Gastroesophageal sphincter (tissue), 4 donors: ENCODE data around the gene GPATCH3. TPM values are rescaled to one million over a fixed set of nuclear protein-coding genes. Genes with fewer than 3 reads are reported as not detected.
"Not testable (repeated sequence)": the region's sequence is repeated elsewhere in the genome, so short reads cannot be mapped to it uniquely, and the experiment has no call there.

ENCODE experiments used
- ATAC-seq: fragments of 150-250 bp; one replicate; pipeline ENCODE4 v1.9.1; 2016; ENCODE audit warnings: mild to moderate bottlenecking, moderate library complexity
- H3K27ac ChIP-seq, 4 donors: fragments of 200-600 bp; sonication (generic) in 3 of 4; 1 replicate in 3 of 4; 2 replicates in 1 of 4; pipeline ENCODE4 v1.5.1; 2016 to 2019
- H3K27me3 ChIP-seq: fragments of 200-600 bp; sonication (generic); one replicate; pipeline ENCODE4 v1.5.1; 2019
- H3K36me3 ChIP-seq, 2 donors: fragments of 200-600 bp; sonication (generic); one replicate each; pipeline ENCODE4 v1.5.1; 2019; ENCODE audit warnings: control low read depth in 1 of 2
- H3K4me1 ChIP-seq, 3 donors: fragments of 200-600 bp; sonication (generic); 1 replicate in 2 of 3; 2 replicates in 1 of 3; pipeline ENCODE4 v1.5.1; 2016 to 2019; ENCODE audit warnings: control low read depth in 2 of 3
- H3K4me3 ChIP-seq, 2 donors: fragments of 200-600 bp; sonication (generic); one replicate each; pipeline ENCODE4 v1.5.1; 2019; ENCODE audit warnings: mild to moderate bottlenecking in 1 of 2, moderate library complexity in 1 of 2
- H3K9me3 ChIP-seq, 3 donors: fragments of 200-600 bp; sonication (generic); one replicate each; pipeline ENCODE4 v1.5.1; 2017 to 2019; ENCODE audit warnings: control low read depth in 2 of 3
- EP300 ChIP-seq: sonication (generic); formaldehyde crosslinking; IDR thresholded peaks from one replicate; pipeline ENCODE4 v1.6.1; 2017; ENCODE audit warnings: antibody characterized with exemption, mild to moderate bottlenecking
- POLR2A ChIP-seq, 2 donors: fragments of 450-650 bp; IDR thresholded peaks; one replicate each; pipeline ENCODE4 v1.6.1; 2017; ENCODE audit warnings: antibody characterized with exemption in 2 of 2, mild to moderate bottlenecking in 2 of 2, moderate library complexity in 1 of 2
- POLR2AphosphoS5 ChIP-seq: sonication (generic); formaldehyde crosslinking; IDR thresholded peaks from one replicate; pipeline ENCODE4 v1.6.1; 2017; ENCODE audit warnings: antibody characterized with exemption
- WGBS, 2 donors: methylation state at CpG; one replicate each; pipeline ENCODE4 v1.1.5; 2018; ENCODE audit warnings: low coverage in 1 of 2; 5-methylcytosine and 5-hydroxymethylcytosine counted together
- total RNA-seq, 4 donors: library from RNA; depleted of rRNA; stranded (reverse); fragments of >200 nt; gene quantifications; one replicate each; pipeline ENCODE4 v1.1.0, GENCODE V29; 2016
- TF ChIP-seq, protein P1 (sequence below), 4 experiments: fragments of 200-600 bp in 2 of 4; fragments of 450-650 bp in 2 of 4; sonication (generic) in 1 of 4; IDR thresholded peaks; one replicate each; pipeline ENCODE4 v1.5.1; 2017 to 2019; ENCODE audit warnings: antibody characterized with exemption in 4 of 4, mild to moderate bottlenecking in 2 of 4, moderate library complexity in 2 of 4

GPATCH3 gene
- total RNA-seq, 4 donors from 2014 or later: 5.1 to 21.6 (median 14.4) TPM

DNA sequence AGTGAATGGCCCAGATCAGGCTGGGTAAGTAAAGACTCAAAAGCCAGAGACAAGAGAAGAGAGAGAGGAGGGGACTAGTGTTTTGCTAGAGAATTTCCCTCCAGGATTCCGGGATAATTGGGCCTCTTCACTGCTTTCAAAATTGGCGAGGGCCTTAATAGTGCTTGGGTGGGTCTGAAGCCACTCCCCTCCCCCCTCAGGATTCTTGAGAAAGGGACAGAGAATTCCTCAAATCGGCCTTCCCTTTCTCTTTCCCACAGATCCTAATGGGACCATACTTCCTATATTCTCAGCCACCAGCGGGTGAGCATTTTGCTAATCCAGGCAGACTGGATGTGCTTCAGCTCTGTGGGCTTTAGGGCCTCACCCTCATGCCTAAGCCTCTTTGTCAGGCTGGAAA, 25.4 kb downstream of the GPATCH3 start:
- Histone ChIP-seq H3K27me3 (no peaks in the 10 kb centered on the region), H3K4me3 (no peak overlapping the region), H3K4me1 (peaks cover 0 to 7% (median 0%) of the 10 kb centered on the region in 3 donors), H3K36me3 (peaks cover 0 to 58% of the 10 kb centered on the region in 2 donors), H3K27ac (no peak overlapping the region), H3K9me3 (no peaks in the 10 kb centered on the region)
- TF ChIP-seq, protein P1, sequence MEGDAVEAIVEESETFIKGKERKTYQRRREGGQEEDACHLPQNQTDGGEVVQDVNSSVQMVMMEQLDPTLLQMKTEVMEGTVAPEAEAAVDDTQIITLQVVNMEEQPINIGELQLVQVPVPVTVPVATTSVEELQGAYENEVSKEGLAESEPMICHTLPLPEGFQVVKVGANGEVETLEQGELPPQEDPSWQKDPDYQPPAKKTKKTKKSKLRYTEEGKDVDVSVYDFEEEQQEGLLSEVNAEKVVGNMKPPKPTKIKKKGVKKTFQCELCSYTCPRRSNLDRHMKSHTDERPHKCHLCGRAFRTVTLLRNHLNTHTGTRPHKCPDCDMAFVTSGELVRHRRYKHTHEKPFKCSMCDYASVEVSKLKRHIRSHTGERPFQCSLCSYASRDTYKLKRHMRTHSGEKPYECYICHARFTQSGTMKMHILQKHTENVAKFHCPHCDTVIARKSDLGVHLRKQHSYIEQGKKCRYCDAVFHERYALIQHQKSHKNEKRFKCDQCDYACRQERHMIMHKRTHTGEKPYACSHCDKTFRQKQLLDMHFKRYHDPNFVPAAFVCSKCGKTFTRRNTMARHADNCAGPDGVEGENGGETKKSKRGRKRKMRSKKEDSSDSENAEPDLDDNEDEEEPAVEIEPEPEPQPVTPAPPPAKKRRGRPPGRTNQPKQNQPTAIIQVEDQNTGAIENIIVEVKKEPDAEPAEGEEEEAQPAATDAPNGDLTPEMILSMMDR (IDR thresholded peaks at IDR 0.05): no peak
- TF ChIP-seq EP300 (no peak), POLR2A (IDR thresholded peaks at IDR 0.05) (no peak)
- WGBS, 2 donors: 65 to 86% methylated on average over 1 to 2 of the region's 4 CpGs
- ATAC-seq: no peak

DNA sequence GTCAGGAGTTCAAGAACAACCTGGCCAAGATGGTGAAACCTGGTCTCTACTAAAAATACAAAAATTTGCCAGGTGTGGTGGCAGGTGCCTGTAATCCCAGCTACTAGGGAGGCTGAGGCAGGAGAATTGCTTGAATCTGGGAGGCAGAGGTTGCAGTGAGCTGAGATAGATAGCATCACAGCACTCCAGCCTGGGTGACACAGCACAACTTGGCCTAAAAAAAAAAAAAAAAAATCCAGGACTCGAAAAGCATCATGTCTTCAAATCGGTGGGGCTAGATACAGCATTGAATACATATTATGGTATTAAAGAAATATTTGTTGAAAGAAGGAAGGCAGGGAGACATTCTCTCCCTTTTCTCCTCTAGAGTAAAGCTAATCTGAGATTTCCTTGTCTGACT, 27.2 kb downstream of the GPATCH3 start:
- WGBS, 2 donors: 46 to 58% methylated on average over 2 of the region's 2 CpGs
- ATAC-seq, H3K4me1 ChIP-seq, H3K27ac ChIP-seq, H3K9me3 ChIP-seq, H3K27me3 ChIP-seq, H3K4me3 ChIP-seq: not testable (repeated sequence)
- H3K36me3 ChIP-seq: peaks cover 0 to 40% of the 10 kb centered on the region in 2 donors

DNA sequence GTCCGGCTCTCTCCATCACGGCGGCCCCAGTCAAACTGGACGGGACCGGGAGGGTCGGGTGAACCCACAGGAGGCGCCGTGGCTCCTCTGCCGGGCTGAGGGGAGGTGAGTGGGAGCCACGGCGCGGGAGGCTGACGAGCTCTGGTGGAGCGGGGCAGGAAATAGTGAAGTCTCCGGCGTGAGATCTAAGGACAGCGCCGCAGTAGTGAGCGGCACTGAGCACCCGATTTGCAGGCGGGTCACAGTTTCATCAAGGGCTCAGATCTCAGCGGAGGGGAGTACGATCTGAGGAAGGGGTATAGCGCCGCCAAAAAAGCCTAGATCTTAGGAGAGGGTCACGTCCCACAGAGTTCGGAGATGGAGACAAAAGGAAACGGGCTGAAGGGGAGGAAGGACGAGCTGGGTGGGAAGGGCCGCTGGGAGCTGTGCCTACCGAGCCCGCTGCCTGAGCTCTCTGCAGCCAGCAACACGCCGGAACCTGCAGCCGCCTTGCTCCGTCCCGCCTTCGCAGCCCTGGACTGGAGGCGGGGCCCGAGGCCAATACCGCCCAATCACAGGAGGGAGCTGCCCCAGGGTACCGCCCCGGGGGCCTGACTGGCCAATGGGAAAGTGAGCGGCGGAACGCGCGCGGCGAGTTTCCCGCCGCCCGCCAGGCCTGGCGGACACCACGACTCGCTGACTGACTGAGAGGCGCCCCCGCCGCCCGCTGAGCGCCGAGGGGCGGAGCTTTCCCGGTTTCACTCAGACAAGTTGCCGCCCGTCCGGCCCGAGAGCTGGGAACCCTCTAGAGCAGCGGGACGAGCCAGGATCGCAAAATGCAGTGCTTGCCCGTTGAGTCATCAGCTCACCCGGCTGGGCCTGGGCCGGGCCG, 35.4 kb downstream of the GPATCH3 start:
- TF ChIP-seq POLR2A (IDR thresholded peaks at IDR 0.05) (peak; percentile 50 to 62), POLR2AphosphoS5 (peak; percentile 59), EP300 (no peak)
- TF ChIP-seq, protein P1 (IDR thresholded peaks at IDR 0.05): peak in 2 of 4 experiments; percentile 2 to 15
- no peaks in the 10 kb centered on the region for H3K9me3 ChIP-seq
- H3K27ac ChIP-seq: peak overlapping the region; percentile 84 to 99 (median 94)
- no peaks in the 10 kb centered on the region for H3K27me3 ChIP-seq
- WGBS, 2 donors: 0% methylated on average over 10 to 18 of the region's 75 CpGs
- no peaks in the 10 kb centered on the region for H3K36me3 ChIP-seq
- peak; percentile 98 for ATAC-seq
- H3K4me1 ChIP-seq: peaks cover 0 to 22% (median 10%) of the 10 kb centered on the region in 3 donors
- peak overlapping the region; percentile 39 to 57 for H3K4me3 ChIP-seq

DNA sequence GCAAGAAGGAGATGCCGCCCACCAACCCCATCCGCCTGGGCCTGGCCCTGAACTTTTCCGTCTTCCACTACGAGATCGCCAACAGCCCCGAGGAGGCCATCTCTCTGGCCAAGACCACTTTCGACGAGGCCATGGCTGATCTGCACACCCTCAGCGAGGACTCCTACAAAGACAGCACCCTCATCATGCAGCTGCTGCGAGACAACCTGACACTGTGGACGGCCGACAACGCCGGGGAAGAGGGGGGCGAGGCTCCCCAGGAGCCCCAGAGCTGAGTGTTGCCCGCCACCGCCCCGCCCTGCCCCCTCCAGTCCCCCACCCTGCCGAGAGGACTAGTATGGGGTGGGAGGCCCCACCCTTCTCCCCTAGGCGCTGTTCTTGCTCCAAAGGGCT, 36.6 kb downstream of the GPATCH3 start:
- no peak for TF ChIP-seq POLR2AphosphoS5
- TF ChIP-seq EP300: no peak
- TF ChIP-seq, protein P1 (IDR thresholded peaks at IDR 0.05): no peak
- TF ChIP-seq POLR2A (IDR thresholded peaks at IDR 0.05): no peak
- peaks cover 0 to under 1% of the 10 kb centered on the region in 2 donors for H3K36me3 ChIP-seq
- no CpG with 5 or more reads among the region's 20 CpGs for WGBS, 2 donors
- no peaks in the 10 kb centered on the region for H3K9me3 ChIP-seq
- no peaks in the 10 kb centered on the region for H3K27me3 ChIP-seq
- ATAC-seq: no peak
- H3K27ac ChIP-seq: peak overlapping the region in 3 of 4 donors; percentile 92 to 99 (median 97)
- peak overlapping the region in 1 of 2 donors; percentile 57 for H3K4me3 ChIP-seq
- peaks cover 0 to 22% (median 10%) of the 10 kb centered on the region in 3 donors for H3K4me1 ChIP-seq

DNA sequence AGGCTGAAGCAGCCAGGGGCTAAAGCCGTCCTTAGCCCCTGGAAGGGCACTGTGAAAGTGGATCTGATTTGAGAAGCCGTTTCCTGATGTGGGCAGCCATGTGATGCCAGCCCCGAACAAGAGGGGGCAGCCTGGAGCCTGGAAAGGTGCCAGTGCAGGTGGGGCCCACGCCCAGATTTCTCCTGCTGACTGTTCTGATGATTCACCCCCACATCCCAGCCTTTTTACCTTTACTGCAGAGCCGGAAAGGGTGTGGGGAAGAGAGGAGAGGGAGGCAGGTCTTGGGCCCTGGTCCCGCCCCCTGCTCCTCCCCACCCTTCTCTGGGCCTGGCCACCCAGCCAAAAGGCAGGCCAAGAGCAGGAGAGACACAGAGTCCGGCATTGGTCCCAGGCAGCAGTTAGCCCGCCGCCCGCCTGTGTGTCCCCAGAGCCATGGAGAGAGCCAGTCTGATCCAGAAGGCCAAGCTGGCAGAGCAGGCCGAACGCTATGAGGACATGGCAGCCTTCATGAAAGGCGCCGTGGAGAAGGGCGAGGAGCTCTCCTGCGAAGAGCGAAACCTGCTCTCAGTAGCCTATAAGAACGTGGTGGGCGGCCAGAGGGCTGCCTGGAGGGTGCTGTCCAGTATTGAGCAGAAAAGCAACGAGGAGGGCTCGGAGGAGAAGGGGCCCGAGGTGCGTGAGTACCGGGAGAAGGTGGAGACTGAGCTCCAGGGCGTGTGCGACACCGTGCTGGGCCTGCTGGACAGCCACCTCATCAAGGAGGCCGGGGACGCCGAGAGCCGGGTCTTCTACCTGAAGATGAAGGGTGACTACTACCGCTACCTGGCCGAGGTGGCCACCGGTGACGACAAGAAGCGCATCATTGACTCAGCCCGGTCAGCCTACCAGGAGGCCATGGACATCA, 37.2 kb downstream of the GPATCH3 start, which contains the start of gene SFN:
TSS of gene SFN (plus strand) at position 369 of the 904 bp plus-strand sequence. CDS start at position 433, 64 bp downstream.
- TF ChIP-seq EP300 (no peak), POLR2AphosphoS5 (no peak), POLR2A (IDR thresholded peaks at IDR 0.05) (no peak)
- TF ChIP-seq, protein P1 (IDR thresholded peaks at IDR 0.05): no peak
- no peak for ATAC-seq
- Histone ChIP-seq H3K27ac (peak within 1 kb of the TSS in 3 of 4 donors; percentile 92 to 99 (median 97)), H3K4me1 (peaks cover 0 to 22% (median 10%) of the 10 kb centered on the region in 3 donors), H3K36me3 (peaks cover 0 to 7% of the 10 kb centered on the region in 2 donors), H3K27me3 (no peaks in the 10 kb centered on the region), H3K4me3 (peak within 1 kb of the TSS in 1 of 2 donors; percentile 57), H3K9me3 (no peaks in the 10 kb centered on the region)
- 80 to 87% methylated on average over 1 to 22 of the region's 37 CpGs for WGBS, 2 donors
